Fibroblast of lung (primary cell): Measurements from ENCODE around the gene MED31. TPM values are rescaled to one million over a fixed set of nuclear protein-coding genes. Genes with fewer than 3 reads are reported as not detected.
"Not testable (repeated sequence)": the region's sequence is repeated elsewhere in the genome, so short reads cannot be mapped to it uniquely, and the experiment has no call there.

Experiments
- DNase-seq, 2 donors: peaks; one replicate each; pipeline versions ENCODE4 v3.0.0 to v3.0.0-alpha.2; 2010; ENCODE audit warnings: low read depth in 2 of 2
- H2AFZ ChIP-seq: 2 replicates; pipeline ENCODE4 v1.5.1; 2012; ENCODE audit warnings: low read length, control low read depth, inconsistent platforms
- H3K27ac ChIP-seq: 2 replicates; pipeline ENCODE4 v1.5.1; 2011; ENCODE audit warnings: low read length, control low read depth; ENCODE audit not compliant: insufficient read depth
- H3K27me3 ChIP-seq: 2 replicates; pipeline ENCODE4 v1.5.1; 2011; ENCODE audit warnings: mild to moderate bottlenecking, low read length; ENCODE audit not compliant: control insufficient read depth, insufficient read depth
- H3K36me3 ChIP-seq: 2 replicates; pipeline ENCODE4 v1.5.1; 2011; ENCODE audit warnings: low read length; ENCODE audit not compliant: control insufficient read depth, insufficient read depth
- H3K4me1 ChIP-seq: 2 replicates; pipeline ENCODE4 v1.5.1; 2011; ENCODE audit warnings: low read length; ENCODE audit not compliant: control insufficient read depth, insufficient read depth; ENCODE audit errors: extremely low read depth
- H3K4me2 ChIP-seq: 2 replicates; pipeline ENCODE4 v1.5.1; 2011; ENCODE audit warnings: low read length, control low read depth; ENCODE audit not compliant: insufficient read depth; ENCODE audit errors: extremely low read depth
- H3K4me3 ChIP-seq, 4 experiments: fragments of 200-600 bp in 1 of 4; sonication (generic) in 1 of 4; replicated peaks in 1 of 4; 2 replicates each; pipeline ENCODE4 v1.5.1; 2011 to 2016; ENCODE audit warnings: low read length in 4 of 4, low read depth in 3 of 4, mild to moderate bottlenecking in 3 of 4, control low read depth in 2 of 4, inconsistent platforms in 1 of 4, mixed read lengths in 1 of 4; ENCODE audit not compliant: insufficient read depth in 1 of 4; ENCODE audit errors: control extremely low read depth in 1 of 4
- H3K79me2 ChIP-seq: 2 replicates; pipeline ENCODE4 v1.5.1; 2012; ENCODE audit warnings: mild to moderate bottlenecking, low read length, inconsistent platforms; ENCODE audit not compliant: control insufficient read depth, insufficient read depth
- H3K9ac ChIP-seq: 2 replicates; pipeline ENCODE4 v1.5.1; 2011; ENCODE audit warnings: mild to moderate bottlenecking, low read length, control low read depth; ENCODE audit not compliant: insufficient read depth
- H3K9me3 ChIP-seq: 2 replicates; pipeline ENCODE4 v1.5.1; 2012; ENCODE audit warnings: low read depth, low read length; ENCODE audit not compliant: control insufficient read depth, insufficient read depth
- H4K20me1 ChIP-seq: 2 replicates; pipeline ENCODE4 v1.5.1; 2011; ENCODE audit warnings: low read length; ENCODE audit not compliant: control insufficient read depth, insufficient read depth; ENCODE audit errors: extremely low read depth
- EZH2 ChIP-seq: IDR thresholded peaks from 2 replicates; pipeline ENCODE4 v1.5.1; 2012; ENCODE audit warnings: low read length, control low read depth, mild to moderate bottlenecking; ENCODE audit errors: missing control alignments
- polyA plus RNA-seq, 2 donors: library from polyadenylated mRNA; depleted of rRNA in 1 of 2; stranded (reverse) in 1 of 2; unstranded in 1 of 2; fragments of >200 nt; gene quantifications; 2 replicates each; pipeline ENCODE4 v1.2.1, GENCODE V29; 2011 to 2012; ENCODE audit warnings: missing spikeins in 1 of 2
- total RNA-seq: library from RNA; depleted of rRNA; stranded (reverse); fragments of >200 nt; gene quantifications from 2 replicates; pipeline ENCODE4 v1.2.1, GENCODE V29; 2014
- TF ChIP-seq, protein P1 (sequence below), 2 donors: IDR thresholded peaks in 1 of 2; conservative IDR thresholded peaks in 1 of 2; 1 replicate in 1 of 2; 2 replicates in 1 of 2; pipeline ENCODE4 v1.5.1; 2011 to 2012; ENCODE audit warnings: low read length in 2 of 2, control low read depth in 1 of 2, inconsistent platforms in 1 of 2, low read depth in 1 of 2, mild to moderate bottlenecking in 1 of 2

The MED31 gene
- total and polyA plus RNA-seq, 2 donors (not counting 1 experiment from before 2014, with no cell fraction given), result 10.6 to 17.0 TPM

DNA sequence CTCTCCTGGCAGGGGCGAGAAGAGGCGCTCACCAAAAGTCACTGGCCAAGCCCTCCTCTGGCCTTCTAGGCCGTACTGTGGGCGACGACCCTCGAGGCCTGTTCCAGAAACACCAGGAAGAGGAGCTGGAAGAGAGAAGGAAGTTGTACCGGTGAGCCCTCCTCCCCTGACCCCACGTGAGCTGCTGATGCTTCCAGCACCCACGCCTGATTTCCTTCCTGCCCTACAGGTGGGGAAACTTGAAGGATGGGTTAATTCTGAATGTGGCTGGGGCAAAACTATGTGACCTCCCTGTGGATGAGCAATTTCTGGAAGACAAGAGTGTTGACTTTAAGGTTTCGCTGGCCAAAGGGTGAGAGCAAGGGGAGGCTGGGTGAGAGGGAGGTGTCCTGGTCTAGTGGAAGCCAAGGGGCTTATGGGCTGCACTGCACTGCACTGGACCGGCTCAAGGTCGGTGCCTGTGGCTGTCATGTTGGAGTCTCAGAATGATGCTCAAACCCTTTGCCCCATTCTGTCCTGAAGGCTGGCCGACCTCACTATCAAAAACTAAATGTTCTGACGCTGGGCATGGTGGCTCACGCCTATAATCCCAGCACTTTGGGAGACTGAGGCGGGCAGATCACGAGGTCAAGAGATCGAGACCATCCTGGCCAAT is 6.4 kb upstream of the MED31 start:
- no peaks in the 10 kb centered on the region for H3K4me1 ChIP-seq
- no peaks in the 10 kb centered on the region for H4K20me1 ChIP-seq
- no peak overlapping the region for H2AFZ ChIP-seq
- H3K9ac ChIP-seq, result no peak overlapping the region
- no peaks in the 10 kb centered on the region for H3K79me2 ChIP-seq
- H3K4me2 ChIP-seq, result no peak overlapping the region
- no peaks in the 10 kb centered on the region for H3K36me3 ChIP-seq
- no peaks in the 10 kb centered on the region for H3K9me3 ChIP-seq
- DNase-seq, result no peak
- no peak overlapping the region for H3K27ac ChIP-seq
- H3K27me3 ChIP-seq, result peaks cover 22% of the 10 kb centered on the region
- TF ChIP-seq EZH2, result no peak
- no peak overlapping the region for H3K4me3 ChIP-seq

DNA sequence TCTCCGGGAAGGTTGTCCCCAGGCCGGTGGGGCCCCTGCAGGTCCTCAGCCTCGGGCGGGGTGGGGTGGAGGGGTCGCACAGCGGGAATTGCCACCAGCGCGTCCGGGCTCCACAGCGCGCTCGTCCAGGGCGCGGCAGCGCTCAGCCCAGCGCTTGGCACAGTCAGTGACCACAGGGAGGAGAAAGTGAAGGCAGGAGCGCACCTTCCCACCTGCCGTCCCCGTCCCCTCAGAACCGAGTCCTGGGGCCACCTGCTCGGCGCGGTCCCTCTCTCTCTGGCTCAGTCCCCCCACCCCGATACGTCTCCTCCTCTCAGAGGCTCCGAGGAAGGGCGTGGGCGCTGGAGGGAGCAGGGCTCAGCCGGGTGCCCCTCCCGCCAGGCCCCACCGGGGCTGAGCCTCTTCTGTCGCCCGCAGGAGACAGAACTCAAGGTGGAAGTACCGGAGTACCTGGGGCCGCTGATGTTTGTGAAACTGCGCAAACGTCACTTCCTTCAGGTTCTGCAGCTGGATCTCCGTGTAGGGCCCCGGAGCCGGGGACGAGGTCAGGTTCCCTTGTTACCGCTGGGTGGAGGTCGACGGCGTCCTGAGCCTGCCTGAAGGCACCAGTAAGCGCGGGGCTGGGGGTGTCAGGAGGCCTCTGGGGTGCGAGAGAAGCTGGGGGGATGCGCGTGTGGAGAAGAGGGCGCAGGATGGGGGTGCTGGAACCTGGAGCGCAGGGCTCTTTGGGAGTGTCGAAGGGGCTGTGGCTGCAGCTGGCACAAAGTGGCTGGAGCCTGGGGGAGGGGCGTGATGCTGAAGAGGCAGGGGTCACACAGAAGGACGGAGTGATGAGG is 5.6 kb upstream of the MED31 start:
- H3K27ac ChIP-seq, H3K4me3 ChIP-seq, H2AFZ ChIP-seq, H4K20me1 ChIP-seq, H3K9me3 ChIP-seq, H3K79me2 ChIP-seq, H3K36me3 ChIP-seq, DNase-seq, H3K4me1 ChIP-seq, H3K4me2 ChIP-seq, H3K9ac ChIP-seq: not testable (repeated sequence)
- H3K27me3 ChIP-seq, result peaks cover 22% of the 10 kb centered on the region

DNA sequence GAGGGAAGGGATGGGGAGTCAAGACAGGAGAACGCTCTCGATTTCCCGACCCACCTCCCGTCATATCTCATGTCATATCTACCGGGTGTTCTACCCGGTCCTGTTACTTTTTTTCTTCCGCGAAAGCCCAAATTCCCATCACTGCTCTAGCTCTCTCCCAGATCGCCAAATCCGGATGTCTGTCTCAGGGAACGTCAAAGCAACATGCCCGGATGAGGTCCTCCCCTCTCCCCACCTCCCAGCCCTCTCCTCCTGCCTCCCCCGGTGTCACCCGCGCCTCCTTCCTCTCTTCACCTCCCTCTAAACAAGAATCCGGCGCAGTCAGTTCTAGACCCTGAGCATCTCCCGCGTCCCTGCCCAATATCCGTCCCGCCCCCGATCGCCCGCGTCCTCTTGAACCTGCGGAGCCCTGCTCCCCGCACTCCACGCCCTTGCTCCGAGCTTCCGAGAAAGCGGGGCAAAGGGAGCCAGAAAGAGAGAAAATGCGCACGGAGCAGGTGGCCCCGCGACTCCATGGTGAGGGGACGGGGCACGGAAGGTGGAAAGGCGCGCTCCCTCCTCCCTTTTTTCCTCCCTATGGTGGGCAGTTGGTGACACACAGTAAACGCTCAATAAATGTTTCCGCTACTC is 4.4 kb upstream of the MED31 start:
- peak; percentile 72 for TF ChIP-seq EZH2
- H3K4me2 ChIP-seq, H4K20me1 ChIP-seq, H3K27ac ChIP-seq, H3K36me3 ChIP-seq, H3K4me3 ChIP-seq, H3K9me3 ChIP-seq, H3K9ac ChIP-seq, H3K79me2 ChIP-seq, H3K4me1 ChIP-seq, H2AFZ ChIP-seq, DNase-seq: not testable (repeated sequence)
- peaks cover 16% of the 10 kb centered on the region for H3K27me3 ChIP-seq

DNA sequence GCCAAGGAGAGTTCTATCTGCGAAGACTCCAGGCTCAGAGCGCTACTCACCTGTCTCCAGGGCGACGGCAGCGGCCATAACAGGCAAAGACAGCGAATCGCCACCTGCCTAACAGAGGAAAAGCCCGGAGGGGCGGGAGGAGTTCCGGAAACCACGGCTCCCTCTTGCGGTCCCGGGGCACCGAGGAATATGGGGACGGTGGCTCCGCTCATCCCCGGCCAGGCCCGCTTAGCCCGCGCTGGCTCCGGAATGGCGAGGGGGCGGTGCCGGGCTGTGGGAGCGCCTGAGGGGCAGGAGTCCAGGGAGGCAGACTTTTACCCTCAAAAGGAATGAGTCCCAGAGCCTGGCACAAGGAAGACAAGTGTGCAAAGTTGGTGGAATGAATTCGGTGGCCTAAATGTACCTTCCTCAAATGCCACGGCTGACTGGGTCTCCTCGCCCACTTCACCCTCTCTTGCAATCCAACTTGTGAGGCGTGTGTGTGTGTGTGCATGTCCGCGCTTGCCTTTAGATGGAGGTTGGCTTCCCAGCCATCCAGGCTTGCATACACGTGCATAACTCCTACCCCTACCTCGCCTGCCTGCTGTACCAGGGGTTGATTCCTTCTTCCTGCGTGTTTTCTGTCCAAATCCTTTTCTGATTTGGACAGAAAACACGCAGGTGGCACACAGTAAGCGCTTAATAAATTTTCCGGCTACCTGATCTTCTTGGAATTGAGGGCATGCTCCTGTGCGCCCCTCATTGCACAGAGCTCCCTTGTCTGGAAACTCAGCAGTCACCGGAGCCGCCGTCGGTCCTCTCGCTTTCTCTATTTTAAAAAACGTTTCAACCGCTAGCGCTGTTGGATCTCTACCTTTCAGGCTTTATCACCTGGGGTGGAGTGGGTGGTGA is 3.7 kb upstream of the MED31 start:
- no peaks in the 10 kb centered on the region for H3K36me3 ChIP-seq
- H3K4me2 ChIP-seq, result peak overlapping the region; percentile 32
- H4K20me1 ChIP-seq, result no peaks in the 10 kb centered on the region
- H3K27ac ChIP-seq, result no peak overlapping the region
- peak in 1 of 2 donors; percentile 6 for DNase-seq
- H3K4me1 ChIP-seq, result peaks cover 4% of the 10 kb centered on the region
- peaks cover 16% of the 10 kb centered on the region for H3K27me3 ChIP-seq
- TF ChIP-seq, protein P1, sequence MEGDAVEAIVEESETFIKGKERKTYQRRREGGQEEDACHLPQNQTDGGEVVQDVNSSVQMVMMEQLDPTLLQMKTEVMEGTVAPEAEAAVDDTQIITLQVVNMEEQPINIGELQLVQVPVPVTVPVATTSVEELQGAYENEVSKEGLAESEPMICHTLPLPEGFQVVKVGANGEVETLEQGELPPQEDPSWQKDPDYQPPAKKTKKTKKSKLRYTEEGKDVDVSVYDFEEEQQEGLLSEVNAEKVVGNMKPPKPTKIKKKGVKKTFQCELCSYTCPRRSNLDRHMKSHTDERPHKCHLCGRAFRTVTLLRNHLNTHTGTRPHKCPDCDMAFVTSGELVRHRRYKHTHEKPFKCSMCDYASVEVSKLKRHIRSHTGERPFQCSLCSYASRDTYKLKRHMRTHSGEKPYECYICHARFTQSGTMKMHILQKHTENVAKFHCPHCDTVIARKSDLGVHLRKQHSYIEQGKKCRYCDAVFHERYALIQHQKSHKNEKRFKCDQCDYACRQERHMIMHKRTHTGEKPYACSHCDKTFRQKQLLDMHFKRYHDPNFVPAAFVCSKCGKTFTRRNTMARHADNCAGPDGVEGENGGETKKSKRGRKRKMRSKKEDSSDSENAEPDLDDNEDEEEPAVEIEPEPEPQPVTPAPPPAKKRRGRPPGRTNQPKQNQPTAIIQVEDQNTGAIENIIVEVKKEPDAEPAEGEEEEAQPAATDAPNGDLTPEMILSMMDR (conservative IDR thresholded peaks at IDR 0.05 in 1 of 2, IDR thresholded peaks at IDR 0.05 in 1 of 2; ENCODE audit: low read depth in 1 of 2, low read length in 2 of 2), result peak in 1 of 2 donors; percentile 25
- peak; percentile 95 for TF ChIP-seq EZH2
- H3K4me3 ChIP-seq, result peak overlapping the region in 1 of 4 experiments; percentile 27
- no peaks in the 10 kb centered on the region for H3K9me3 ChIP-seq
- peaks cover 10% of the 10 kb centered on the region for H3K79me2 ChIP-seq
- H2AFZ ChIP-seq, result no peak overlapping the region
- H3K9ac ChIP-seq, result no peak overlapping the region
